OCI-LY1 (cell line): ENCODE measurements around the gene RFPL4A.

Source experiments
- H2AFZ ChIP-seq: fragments of 200-600 bp; sonication (generic), shearing (Covaris generic); 2 replicates; pipeline ENCODE4 v1.6.0; 2014; ENCODE audit warnings: antibody characterized with exemption, mild to moderate bottlenecking, low read length
- H3F3A ChIP-seq: fragments of 200-600 bp; sonication (generic), shearing (Covaris generic); 2 replicates; pipeline ENCODE4 v1.6.0; 2014; ENCODE audit warnings: mild to moderate bottlenecking, antibody characterized with exemption, low read length, moderate library complexity; ENCODE audit not compliant: insufficient read depth
- H3K27ac ChIP-seq: fragments of 200-600 bp; sonication (generic); 2 replicates; pipeline ENCODE4 v1.5.1; 2014; ENCODE audit warnings: low read length, mixed run types, mild to moderate bottlenecking, low read depth; ENCODE audit not compliant: poor library complexity, severe bottlenecking
- H3K27me3 ChIP-seq: fragments of 200-600 bp; sonication (generic); 2 replicates; pipeline ENCODE4 v1.6.0; 2014; ENCODE audit warnings: antibody characterized with exemption, mild to moderate bottlenecking, low read length, moderate library complexity; ENCODE audit not compliant: insufficient read depth
- H3K36me3 ChIP-seq: fragments of 200-600 bp; sonication (generic); 2 replicates; pipeline ENCODE4 v1.6.1; 2014; ENCODE audit warnings: mild to moderate bottlenecking, antibody characterized with exemption, low read length, moderate library complexity, mixed read lengths; ENCODE audit not compliant: insufficient read depth
- H3K4me1 ChIP-seq: fragments of 200-600 bp; sonication (generic); 2 replicates; pipeline ENCODE4 v1.5.1; 2014; ENCODE audit warnings: mild to moderate bottlenecking, low read length, moderate library complexity; ENCODE audit not compliant: insufficient read depth, severe bottlenecking
- H3K4me2 ChIP-seq: fragments of 200-600 bp; sonication (generic), shearing (Covaris generic); 2 replicates; pipeline ENCODE4 v1.6.1; 2014; ENCODE audit warnings: low read length
- H3K4me3 ChIP-seq: fragments of 200-600 bp; sonication (generic); 2 replicates; pipeline ENCODE4 v1.5.1; 2014; ENCODE audit warnings: low read length, low read depth, mild to moderate bottlenecking, mixed read lengths; ENCODE audit not compliant: poor library complexity, severe bottlenecking
- H3K79me2 ChIP-seq: fragments of 200-600 bp; shearing (Covaris generic); 2 replicates; pipeline ENCODE4 v1.6.1; 2016; ENCODE audit warnings: mixed run types, low read length, mixed read lengths; ENCODE audit not compliant: insufficient read depth
- H3K9ac ChIP-seq: fragments of 200-600 bp; sonication (generic), shearing (Covaris generic); 2 replicates; pipeline ENCODE4 v1.6.1; 2014; ENCODE audit warnings: mild to moderate bottlenecking, low read length, mixed read lengths
- H3K9me2 ChIP-seq: fragments of 200-600 bp; sonication (generic), shearing (Covaris generic); 2 replicates; pipeline ENCODE4 v1.6.1; 2014; ENCODE audit warnings: low read depth, mild to moderate bottlenecking, low read length, mixed read lengths
- H3K9me3 ChIP-seq: fragments of 200-600 bp; shearing (Covaris generic); 2 replicates; pipeline ENCODE4 v1.6.1; 2014; ENCODE audit warnings: low read length, mixed read lengths
- H4K20me1 ChIP-seq: fragments of 200-600 bp; sonication (generic), shearing (Covaris generic); 2 replicates; pipeline ENCODE4 v1.6.0; 2016; ENCODE audit warnings: mild to moderate bottlenecking, low read length; ENCODE audit not compliant: insufficient read depth
- CTCF ChIP-seq: fragments of 200-600 bp; sonication (generic), shearing (Covaris generic); IDR thresholded peaks from 2 replicates; pipeline ENCODE4 v1.5.1; 2017; ENCODE audit warnings: mild to moderate bottlenecking, antibody characterized with exemption, low read length, moderate library complexity, mixed read lengths
- EZH2 ChIP-seq: fragments of 200-600 bp; sonication (generic), shearing (Covaris generic); IDR thresholded peaks from 2 replicates; pipeline ENCODE4 v1.8.0; 2017; ENCODE audit warnings: borderline replicate concordance, mixed run types, mild to moderate bottlenecking, antibody characterized with exemption, low read length, moderate library complexity, mixed read lengths

The RFPL4A gene

GRCh38 chr19:55778331-55778730 is 19.4 kb downstream of the RFPL4A start:
- H3K36me3 ChIP-seq, result no peaks in the 10 kb centered on the region
- no peaks in the 10 kb centered on the region for H3K9me2 ChIP-seq
- no peak overlapping the region for H3K27ac ChIP-seq
- H3K4me2 ChIP-seq, result peak overlapping the region; percentile 65
- H2AFZ ChIP-seq, result peak overlapping the region; percentile 86
- no peak for TF ChIP-seq EZH2
- peak overlapping the region; percentile 28; the same call in 1 of the 2 replicates for H3K9ac ChIP-seq
- no peaks in the 10 kb centered on the region for H4K20me1 ChIP-seq
- H3F3A ChIP-seq, result no peaks in the 10 kb centered on the region
- no peaks in the 10 kb centered on the region for H3K79me2 ChIP-seq
- H3K27me3 ChIP-seq, result no peaks in the 10 kb centered on the region
- peak overlapping the region; percentile 56 for H3K4me3 ChIP-seq
- H3K4me1 ChIP-seq, result peaks cover 14% of the 10 kb centered on the region
- H3K9me3 ChIP-seq, result no peaks in the 10 kb centered on the region

GRCh38 chr19:55781112-55781511 is 22.2 kb downstream of the RFPL4A start:
- Histone ChIP-seq H3F3A (no peaks in the 10 kb centered on the region), H3K36me3 (no peaks in the 10 kb centered on the region), H3K4me2 (no peak overlapping the region), H3K9ac (no peak overlapping the region), H4K20me1 (no peaks in the 10 kb centered on the region), H3K4me3 (no peak overlapping the region), H3K9me3 (no peaks in the 10 kb centered on the region), H3K27me3 (no peaks in the 10 kb centered on the region), H3K9me2 (no peaks in the 10 kb centered on the region), H3K27ac (no peak overlapping the region), H3K79me2 (no peaks in the 10 kb centered on the region), H3K4me1 (peaks cover 14% of the 10 kb centered on the region), H2AFZ (no peak overlapping the region)
- TF ChIP-seq EZH2 (no peak), CTCF (no peak)

- no peaks in the 10 kb centered on the region for H3K79me2 ChIP-seq
- no peaks in the 10 kb centered on the region for H3K27me3 ChIP-seq
- no peak overlapping the region for H2AFZ ChIP-seq
- TF ChIP-seq CTCF (no peak), EZH2 (no peak)
- H3K36me3 ChIP-seq, result no peaks in the 10 kb centered on the region; the same call in 1 of the 2 replicates
- H3K9ac ChIP-seq, result no peak overlapping the region
- H3K27ac ChIP-seq, result no peak overlapping the region
- no peaks in the 10 kb centered on the region for H3K4me1 ChIP-seq
- no peak overlapping the region for H3K4me2 ChIP-seq
- no peaks in the 10 kb centered on the region for H3K9me2 ChIP-seq
- no peak overlapping the region for H3K4me3 ChIP-seq
- H3K9me3 ChIP-seq, result no peaks in the 10 kb centered on the region
- H4K20me1 ChIP-seq, result no peaks in the 10 kb centered on the region
- no peaks in the 10 kb centered on the region for H3F3A ChIP-seq
Observed at GRCh38 chr19:55795021-55795420, 36.1 kb downstream of the RFPL4A start.

- Histone ChIP-seq H3K4me2 (peak overlapping the region; percentile 12; the same call in 1 of the 2 replicates), H3F3A (no peaks in the 10 kb centered on the region), H3K9me3 (0 out of 2 replicates have a peak, but pooled peaks cover 3% of the 10 kb centered on the region), H3K4me3 (no peak overlapping the region), H3K27me3 (no peaks in the 10 kb centered on the region), H3K79me2 (no peaks in the 10 kb centered on the region), H3K9me2 (no peaks in the 10 kb centered on the region), H3K36me3 (no peaks in the 10 kb centered on the region; the same call in 1 of the 2 replicates), H3K27ac (peak overlapping the region; percentile 19), H3K9ac (no peak overlapping the region), H4K20me1 (no peaks in the 10 kb centered on the region), H3K4me1 (peaks cover 15% of the 10 kb centered on the region), H2AFZ (no peak overlapping the region)
- TF ChIP-seq CTCF (no peak), EZH2 (no peak)
Observed at GRCh38 chr19:55801416-55801815, 42.5 kb downstream of the RFPL4A start.
